H1 (cell line): ENCODE results near the gene OSCP1. TPM values are rescaled to one million over a fixed set of nuclear protein-coding genes. Genes with fewer than 3 reads are reported as not detected.

ENCODE experiments used
- CTCF ChIA-PET: fragments of 300-600 bp; sonication (Branson Sonifier 250); formaldehyde crosslinking; loops from one replicate; lab custom pipeline; 2021; ENCODE audit not compliant: partially characterized antibody; lab: Charles Lee
- POLR2A ChIA-PET: fragments of 300-600 bp; sonication (Branson Sonifier 250); formaldehyde crosslinking; loops from one replicate; lab custom pipeline; 2021; ENCODE audit warnings: inconsistent platforms; ENCODE audit not compliant: partially characterized antibody; lab: Charles Lee
- DNase-seq, 2 experiments: peaks; one replicate each; pipeline versions ENCODE4 v3.0.0 to v3.0.0-alpha.2; 2010 to 2022; ENCODE audit warnings: low spot score in 2 of 2, low read depth in 1 of 2, mixed read lengths in 1 of 2
- FAIRE-seq: peaks from 2 replicates; lab custom pipeline; 2011; peaks lifted over from hg19 to GRCh38; lab: Jason Lieb, UNC
- H2AFZ ChIP-seq: 2 replicates; pipeline ENCODE4 v1.8.1; 2012; ENCODE audit warnings: low read length, inconsistent platforms
- H2AK5ac ChIP-seq: 2 replicates; pipeline ENCODE4 v1.6.1; 2013; ENCODE audit warnings: low read depth, low read length
- H2BK120ac ChIP-seq: replicated peaks from 2 replicates; pipeline ENCODE3; 2013; ENCODE audit warnings: low read depth, low read length, inconsistent platforms
- H2BK12ac ChIP-seq: 2 replicates; pipeline ENCODE4 v1.6.1; 2013; ENCODE audit warnings: low read depth, low read length
- H2BK15ac ChIP-seq: 2 replicates; pipeline ENCODE4 v1.6.1; 2013; ENCODE audit warnings: low read length
- H2BK20ac ChIP-seq: 2 replicates; pipeline ENCODE4 v1.6.1; 2013; ENCODE audit warnings: low read length
- H2BK5ac ChIP-seq: 2 replicates; pipeline ENCODE4 v1.6.1; 2013; ENCODE audit warnings: low read depth, low read length
- H3K14ac ChIP-seq: 2 replicates; pipeline ENCODE4 v1.6.1; 2013; ENCODE audit warnings: inconsistent platforms; ENCODE audit not compliant: insufficient read length
- H3K18ac ChIP-seq: 2 replicates; pipeline ENCODE4 v1.6.1; 2013; ENCODE audit warnings: low read length; ENCODE audit errors: extremely low read depth
- H3K23ac ChIP-seq: 2 replicates; pipeline ENCODE4 v1.6.1; 2013; ENCODE audit warnings: inconsistent platforms; ENCODE audit not compliant: insufficient read length
- H3K23me2 ChIP-seq: 2 replicates; pipeline ENCODE4 v1.6.1; 2013; ENCODE audit warnings: low read depth, low read length
- H3K27ac ChIP-seq: 2 replicates; pipeline ENCODE4 v1.6.1; 2011; ENCODE audit warnings: low read depth, low read length, inconsistent platforms
- H3K27me3 ChIP-seq, 4 experiments: replicated peaks in 1 of 4; 1 replicate in 1 of 4; 2 replicates in 3 of 4; pipeline versions ENCODE4 v1.6.1 to v1.8.1; 2011 to 2013; ENCODE audit warnings: low read length in 3 of 4, mild to moderate bottlenecking in 3 of 4, inconsistent platforms in 2 of 4, mixed read lengths in 2 of 4, moderate library complexity in 1 of 4; ENCODE audit not compliant: control insufficient read depth in 3 of 4, insufficient read depth in 3 of 4; ENCODE audit errors: extremely low read depth in 1 of 4
- H3K36me3 ChIP-seq, 4 experiments: 2 replicates each; pipeline versions ENCODE4 v1.6.1 to v1.8.1; 2011 to 2013; ENCODE audit warnings: mild to moderate bottlenecking in 4 of 4, low read length in 3 of 4, moderate library complexity in 2 of 4, control low read depth in 1 of 4, inconsistent platforms in 1 of 4; ENCODE audit not compliant: insufficient read depth in 4 of 4, control insufficient read depth in 2 of 4
- H3K4ac ChIP-seq: replicated peaks from 2 replicates; pipeline ENCODE3; 2013; ENCODE audit warnings: low read length, low read depth, mixed read lengths, inconsistent platforms; ENCODE audit not compliant: insufficient read length
- H3K4me1 ChIP-seq, 4 experiments: replicated peaks in 1 of 4; 1 replicate in 1 of 4; 2 replicates in 3 of 4; pipeline versions ENCODE4 v1.6.1 to v1.8.1; 2011 to 2013; ENCODE audit warnings: low read length in 3 of 4, inconsistent platforms in 2 of 4, mixed read lengths in 1 of 4; ENCODE audit not compliant: insufficient read depth in 4 of 4, control insufficient read depth in 3 of 4
- H3K4me2 ChIP-seq, 2 experiments: 2 replicates each; pipeline versions ENCODE4 v1.6.1 to v1.8.1; 2011 to 2013; ENCODE audit warnings: low read depth in 2 of 2, low read length in 2 of 2, control low read depth in 1 of 2, inconsistent platforms in 1 of 2, mild to moderate bottlenecking in 1 of 2; ENCODE audit not compliant: insufficient read depth in 1 of 2
- H3K4me3 ChIP-seq, 4 experiments: fragments of 200-600, 300-600 bp in 1 of 4; sonication (generic), shearing (Covaris generic), sonication (Bioruptor Twin) in 1 of 4; 2 replicates each; pipeline versions ENCODE4 v1.5.1 to v1.8.1; 2011 to 2016; ENCODE audit warnings: low read length in 4 of 4, low read depth in 3 of 4, control low read depth in 2 of 4, inconsistent platforms in 2 of 4, mild to moderate bottlenecking in 2 of 4, mixed read lengths in 1 of 4, moderate library complexity in 1 of 4; ENCODE audit not compliant: insufficient read depth in 2 of 4; ENCODE audit errors: extremely low read depth in 1 of 4
- H3K56ac ChIP-seq: replicated peaks from 2 replicates; pipeline ENCODE3; 2013; ENCODE audit warnings: low read depth, mild to moderate bottlenecking, mixed read lengths, low read length, inconsistent platforms; ENCODE audit not compliant: insufficient read length
- H3K79me1 ChIP-seq: 2 replicates; pipeline ENCODE4 v1.6.1; 2013; ENCODE audit warnings: low read depth, low read length, control low read depth
- H3K79me2 ChIP-seq, 2 experiments: 2 replicates each; pipeline versions ENCODE4 v1.6.1 to v1.8.1; 2012 to 2013; ENCODE audit warnings: low read length in 2 of 2, mild to moderate bottlenecking in 2 of 2, inconsistent platforms in 1 of 2; ENCODE audit not compliant: insufficient read depth in 2 of 2, control insufficient read depth in 1 of 2
- H3K9ac ChIP-seq, 4 experiments: replicated peaks in 1 of 4; 1 replicate in 1 of 4; 2 replicates in 3 of 4; pipeline versions ENCODE4 v1.6.1 to v1.8.1; 2011 to 2013; ENCODE audit warnings: low read depth in 3 of 4, low read length in 3 of 4, control low read depth in 2 of 4, mild to moderate bottlenecking in 2 of 4, moderate library complexity in 2 of 4, inconsistent platforms in 1 of 4; ENCODE audit errors: extremely low read depth in 1 of 4
- H3K9me3 ChIP-seq, 2 experiments: 2 replicates each; pipeline versions ENCODE4 v1.6.1 to v1.8.1; 2012 to 2013; ENCODE audit warnings: mild to moderate bottlenecking in 2 of 2, moderate library complexity in 2 of 2, control low read depth in 1 of 2, inconsistent platforms in 1 of 2, low read depth in 1 of 2, low read length in 1 of 2, mixed read lengths in 1 of 2; ENCODE audit not compliant: insufficient read depth in 2 of 2
- H4K20me1 ChIP-seq, 2 experiments: replicated peaks in 1 of 2; 2 replicates each; pipeline versions ENCODE3 to v1.8.1; 2011 to 2013; ENCODE audit warnings: inconsistent platforms in 2 of 2, low read length in 2 of 2, mild to moderate bottlenecking in 1 of 2; ENCODE audit not compliant: insufficient read depth in 2 of 2, control insufficient read depth in 1 of 2
- H4K5ac ChIP-seq: 2 replicates; pipeline ENCODE4 v1.6.1; 2013; ENCODE audit warnings: low read length, low read depth, mixed read lengths, inconsistent platforms; ENCODE audit not compliant: insufficient read length
- H4K8ac ChIP-seq: 2 replicates; pipeline ENCODE4 v1.8.0; 2013; ENCODE audit warnings: mild to moderate bottlenecking, moderate library complexity, low read length, inconsistent platforms; ENCODE audit not compliant: insufficient read depth; ENCODE audit errors: extremely low read depth
- H4K91ac ChIP-seq: replicated peaks from 2 replicates; pipeline ENCODE3; 2013; ENCODE audit warnings: low read length, mixed read lengths, inconsistent platforms; ENCODE audit not compliant: insufficient read length
- ASH2L ChIP-seq: fragments of 200-600, 300-600 bp; sonication (generic); IDR thresholded peaks from one replicate; pipeline ENCODE4 v1.7.1; 2017; ENCODE audit warnings: low read length
- SIX5 ChIP-seq: IDR thresholded peaks from 2 replicates; pipeline ENCODE4 v1.6.1; 2011; ENCODE audit warnings: mild to moderate bottlenecking, low read depth, low read length
- SP2 ChIP-seq: IDR thresholded peaks from 2 replicates; pipeline ENCODE4 v1.6.1; 2012; ENCODE audit warnings: mild to moderate bottlenecking, low read length, inconsistent platforms
- WGBS, 2 experiments: shearing (Covaris generic) in 1 of 2; methylation state at CpG; one replicate each; pipeline versions ENCODE4 v1.1.6 to v1.1.7; 2013 to 2015; ENCODE audit warnings: low lambda C conversion rate in 2 of 2, mixed read lengths in 2 of 2, inconsistent platforms in 1 of 2, low coverage in 1 of 2, missing lambda C conversion rate in 1 of 2; ENCODE audit not compliant: insufficient replicate concordance in 2 of 2, insufficient coverage in 1 of 2, insufficient read length in 1 of 2; ENCODE audit errors: extremely low coverage in 1 of 2, missing lambda C conversion rate in 1 of 2; 5-methylcytosine and 5-hydroxymethylcytosine counted together
- polyA plus RNA-seq, 7 experiments: library from polyadenylated mRNA; depleted of rRNA in 3 of 7; stranded (reverse) in 5 of 7; unstranded in 2 of 7; fragments of >200 nt in 5 of 7; fragments of 200-250 nt in 2 of 7; gene quantifications; 1 replicate in 5 of 7; 2 replicates in 1 of 7; 4 replicates in 1 of 7; pipeline versions ENCODE4 v1.2.1 to v1.2.3, GENCODE V29; 2011 to 2013; ENCODE audit warnings: missing spikeins in 2 of 7, mixed read lengths in 2 of 7
- total RNA-seq: library from RNA; stranded (reverse); fragmentation: NEBNext Ultra II Directional; extraction: Animal tissue kit (Norgen Biotek cat#: 25700); gene quantifications from 2 replicates; pipeline ENCODE4 v1.2.1, GENCODE V29; 2021

The OSCP1 gene
- total and polyA plus RNA-seq, 2 of the 8 experiments (the other 6 are each of a cell fraction or from before 2014, with no cell fraction given): 1.8 to 3.3 TPM

DNA sequence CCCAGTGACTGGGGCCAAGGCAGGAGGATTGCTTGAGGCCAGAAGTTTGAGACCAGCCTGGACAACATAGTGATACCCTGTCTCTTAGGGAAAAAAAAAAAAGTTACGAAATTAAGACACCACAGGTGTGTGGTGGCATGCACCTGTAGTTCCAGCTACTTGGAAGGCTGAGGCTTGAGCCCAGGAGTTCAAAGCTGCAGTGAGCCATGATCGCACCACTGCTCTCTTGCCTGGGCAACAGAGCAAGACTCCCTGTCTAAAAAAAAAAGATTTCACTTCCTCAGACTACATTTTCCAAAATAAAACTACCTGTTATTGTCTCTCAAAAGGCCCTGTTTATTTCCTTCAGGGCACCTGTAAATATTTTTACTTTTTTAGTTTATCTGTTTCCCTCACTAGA, 59.8 kb downstream of the OSCP1 start:
- ChIA-PET POLR2A (no interaction called here), CTCF (interaction anchor here (0.6 to 1.7 kb wide), 6 partner anchors 10 to 865 kb away, joined by 3 to 5 read pairs (median 4); no protein-coding TSS in a partner anchor)
- H3K27me3 ChIP-seq: no peaks in the 10 kb centered on the region
- no peak overlapping the region for H2BK15ac ChIP-seq
- H2BK12ac ChIP-seq: no peak overlapping the region
- H2AK5ac ChIP-seq: no peak overlapping the region
- DNase-seq: no peak
- no peak overlapping the region for H3K23ac ChIP-seq
- H4K5ac ChIP-seq: no peak overlapping the region
- H3K27ac ChIP-seq: no peak overlapping the region
- H4K20me1 ChIP-seq: peaks cover 0 to 9% of the 10 kb centered on the region in 2 experiments
- no peak overlapping the region for H3K4me3 ChIP-seq
- H3K4me1 ChIP-seq: peaks cover 6 to 14% (median 8%) of the 10 kb centered on the region in 4 experiments; a peak in 6 of 7 replicates
- H3K36me3 ChIP-seq: peaks cover 6 to 24% (median 17%) of the 10 kb centered on the region in 4 experiments
- H3K79me2 ChIP-seq: no peaks in the 10 kb centered on the region
- H3K4me2 ChIP-seq: no peak overlapping the region
- no peak overlapping the region for H4K8ac ChIP-seq
- H2BK120ac ChIP-seq: no peak overlapping the region
- no peaks in the 10 kb centered on the region for H3K9me3 ChIP-seq
- no peak overlapping the region for H3K56ac ChIP-seq
- no peak overlapping the region for H3K14ac ChIP-seq
- no peak overlapping the region for H2BK20ac ChIP-seq
- no peak for FAIRE-seq
- H4K91ac ChIP-seq: no peak overlapping the region
- peaks cover 6% of the 10 kb centered on the region; the same call in 1 of the 2 replicates for H3K23me2 ChIP-seq
- H3K9ac ChIP-seq: no peak overlapping the region
- H2AFZ ChIP-seq: no peak overlapping the region
- no peak overlapping the region for H3K4ac ChIP-seq
- H2BK5ac ChIP-seq: no peak overlapping the region
- peaks cover 5% of the 10 kb centered on the region; the same call in 1 of the 2 replicates for H3K79me1 ChIP-seq
- H3K18ac ChIP-seq: no peak overlapping the region
- 82% methylated on average over 2 of the region's 2 CpGs; no CpG with 5 or more reads in 1 of the 2 experiments for WGBS, 2 experiments
- TF ChIP-seq ASH2L (no peak), SP2 (no peak), SIX5 (no peak)
